Naive thymus-derived CD4-positive, alpha-beta T cell (primary cell): Measurements from ENCODE around the gene ZNRF1. TPM values are rescaled to one million over a fixed set of nuclear protein-coding genes. Genes with fewer than 3 reads are reported as not detected.
"Not testable (repeated sequence)": the region's sequence is repeated elsewhere in the genome, so short reads cannot be mapped to it uniquely, and the experiment has no call there.

Experiments used
- ATAC-seq: fragments of 150-1000 bp; cut with Tn5 transposase; 2 replicates; pipeline ENCODE4 v1.10.0; 2021; ENCODE audit warnings: mild to moderate bottlenecking, moderate library complexity
- CTCF ChIA-PET: fragments of 350-600 bp; sonication (Branson Sonifier 250); formaldehyde crosslinking; loops from one replicate; lab custom pipeline; 2021; ENCODE audit warnings: antibody characterized with exemption; lab: Charles Lee
- POLR2A ChIA-PET: fragments of 350-600 bp; sonication (Branson Sonifier 250); formaldehyde crosslinking; loops from one replicate; lab custom pipeline; 2021; ENCODE audit warnings: antibody characterized with exemption, inconsistent platforms; lab: Charles Lee
- DNase-seq, 9 donors: peaks; one replicate each; pipeline versions ENCODE4 v3.0.0 to v3.0.0-alpha.2; 2020 to 2022; ENCODE audit warnings: mixed read lengths in 1 of 9
- H3K27ac ChIP-seq: one replicate; pipeline ENCODE4 v1.7.0; 2013; ENCODE audit warnings: mild to moderate bottlenecking, low read depth, low read length, moderate library complexity
- H3K27me3 ChIP-seq, 2 donors: one replicate each; pipeline ENCODE4 v1.7.0; 2013; ENCODE audit warnings: low read length in 2 of 2, mild to moderate bottlenecking in 2 of 2, moderate library complexity in 2 of 2; ENCODE audit not compliant: control insufficient read depth in 2 of 2, insufficient read depth in 2 of 2
- H3K36me3 ChIP-seq, 3 experiments: 1 replicate in 2 of 3; 2 replicates in 1 of 3; pipeline ENCODE4 v1.7.0; 2013; ENCODE audit warnings: low read length in 3 of 3, mild to moderate bottlenecking in 3 of 3, moderate library complexity in 1 of 3; ENCODE audit not compliant: insufficient read depth in 3 of 3, control insufficient read depth in 2 of 3
- H3K4me1 ChIP-seq, 2 donors: one replicate each; pipeline ENCODE4 v1.7.0; 2013; ENCODE audit warnings: low read length in 2 of 2, mild to moderate bottlenecking in 2 of 2, moderate library complexity in 1 of 2; ENCODE audit not compliant: control insufficient read depth in 2 of 2, insufficient read depth in 2 of 2
- H3K4me3 ChIP-seq: 2 replicates; pipeline ENCODE4 v1.7.0; 2013; ENCODE audit warnings: mild to moderate bottlenecking, low read length
- H3K9me3 ChIP-seq, 3 experiments: 1 replicate in 2 of 3; 2 replicates in 1 of 3; pipeline ENCODE4 v1.7.0; 2013; ENCODE audit warnings: low read length in 3 of 3; ENCODE audit not compliant: control insufficient read depth in 2 of 3
- H3K27ac Mint-ChIP-seq, 9 donors: one replicate each; pipeline ENCODE4 v1.8.0; 2020 to 2022; ENCODE audit warnings: mixed read lengths in 9 of 9, mild to moderate bottlenecking in 8 of 9, moderate library complexity in 5 of 9, inconsistent platforms in 2 of 9
- H3K27me3 Mint-ChIP-seq, 5 donors: one replicate each; pipeline ENCODE4 v1.8.0; 2021 to 2022; ENCODE audit warnings: mixed read lengths in 5 of 5, mild to moderate bottlenecking in 1 of 5
- H3K36me3 Mint-ChIP-seq, 5 donors: one replicate each; pipeline ENCODE4 v1.8.0; 2020 to 2022; ENCODE audit warnings: mixed read lengths in 5 of 5, mild to moderate bottlenecking in 3 of 5, inconsistent platforms in 1 of 5
- H3K4me1 Mint-ChIP-seq, 7 donors: one replicate each; pipeline ENCODE4 v1.8.0; 2020 to 2022; ENCODE audit warnings: mixed read lengths in 7 of 7, mild to moderate bottlenecking in 3 of 7, inconsistent platforms in 1 of 7
- H3K4me3 Mint-ChIP-seq, 10 donors: one replicate each; pipeline ENCODE4 v1.8.0; 2020 to 2022; ENCODE audit warnings: mild to moderate bottlenecking in 10 of 10, mixed read lengths in 10 of 10, moderate library complexity in 6 of 10, inconsistent platforms in 2 of 10
- H3K9me3 Mint-ChIP-seq, 11 donors: one replicate each; pipeline ENCODE4 v1.8.0; 2020 to 2022; ENCODE audit warnings: mixed read lengths in 11 of 11, mild to moderate bottlenecking in 4 of 11, inconsistent platforms in 1 of 11, moderate library complexity in 1 of 11
- intact Hi-C, 2 donors: fragments of 100-400 bp; cut with micrococcal nuclease; formaldehyde crosslinking; loops; one replicate each; pipeline ENCODE4 v1.15.1; 2023
- polyA plus RNA-seq, 2 donors: library from polyadenylated mRNA; unstranded; fragments of 300-500 nt; fragmentation: Illumina TruSeq; gene quantifications; one replicate each; pipeline ENCODE4 v1.2.3, GENCODE V29; 2021
- total RNA-seq, 6 experiments: library from RNA in 5 of 6; stranded (reverse) in 5 of 6; gene quantifications; 1 replicate in 5 of 6; 2 replicates in 1 of 6; pipeline ENCODE4 v1.2.3 and lab custom pipeline; 2021 to 2026

Gene ZNRF1
- total and polyA plus RNA-seq, 7 experiments from 2014 or later = 1.2 to 27.9 (median 2.1) TPM

GRCh38 chr16:75022567-75022966 lies 23.7 kb downstream of the ZNRF1 start:
- Mint-ChIP-seq H3K27me3 (no peaks in the 10 kb centered on the region), H3K36me3 (peaks cover 9 to 31% (median 19%) of the 10 kb centered on the region in 5 donors), H3K4me1 (peaks cover 7 to 29% (median 18%) of the 10 kb centered on the region in 7 donors), H3K27ac (peak overlapping the region in 2 of 9 donors; percentile 0 to 5), H3K4me3 (no peak overlapping the region), H3K9me3 (peaks cover 4 to 21% (median 10%) of the 10 kb centered on the region in 11 donors)
- DNase-seq (no peak), ATAC-seq (no peak)
- intact Hi-C loops = no loop called here
- Histone ChIP-seq H3K27ac (no peak overlapping the region), H3K4me1 (peaks cover 0 to 8% of the 10 kb centered on the region in 2 donors), H3K4me3 (no peak overlapping the region), H3K9me3 (no peaks in the 10 kb centered on the region), H3K36me3 (no peaks in the 10 kb centered on the region), H3K27me3 (no peaks in the 10 kb centered on the region)
- POLR2A ChIA-PET = no interaction called here
- CTCF ChIA-PET = no interaction called here

GRCh38 chr16:75023009-75023408 lies 24.2 kb downstream of the ZNRF1 start:
- no peaks in the 10 kb centered on the region for H3K27me3 Mint-ChIP-seq
- Histone ChIP-seq H3K27ac (no peak overlapping the region), H3K4me1 (peaks cover 0 to 8% of the 10 kb centered on the region in 2 donors), H3K4me3 (no peak overlapping the region), H3K27me3 (no peaks in the 10 kb centered on the region), H3K36me3 (no peaks in the 10 kb centered on the region), H3K9me3 (no peaks in the 10 kb centered on the region)
- H3K4me1 Mint-ChIP-seq = peaks cover 6 to 25% (median 18%) of the 10 kb centered on the region in 7 donors
- peaks cover 4 to 21% (median 10%) of the 10 kb centered on the region in 11 donors for H3K9me3 Mint-ChIP-seq
- no peak overlapping the region for H3K4me3 Mint-ChIP-seq
- H3K36me3 Mint-ChIP-seq = peaks cover 9 to 31% (median 18%) of the 10 kb centered on the region in 5 donors
- no peak for ATAC-seq
- peak overlapping the region in 2 of 9 donors; percentile 0 to 5 for H3K27ac Mint-ChIP-seq
- CTCF ChIA-PET = no interaction called here
- intact Hi-C loops = no loop called here
- DNase-seq = no peak
- POLR2A ChIA-PET = no interaction called here

GRCh38 chr16:75024182-75024581 lies 25.4 kb downstream of the ZNRF1 start:
- Mint-ChIP-seq H3K4me3 (peak overlapping the region in 8 of 10 donors; percentile 3 to 62 (median 31)), H3K36me3 (peaks cover 9 to 31% (median 18%) of the 10 kb centered on the region in 5 donors), H3K9me3 (peaks cover 4 to 21% (median 10%) of the 10 kb centered on the region in 11 donors), H3K27ac (peak overlapping the region in 8 of 9 donors; percentile 52 to 75 (median 64)), H3K27me3 (no peaks in the 10 kb centered on the region), H3K4me1 (peaks cover 6 to 22% (median 18%) of the 10 kb centered on the region in 7 donors)
- POLR2A ChIA-PET = no interaction called here
- Histone ChIP-seq H3K27me3 (no peaks in the 10 kb centered on the region), H3K4me1 (peaks cover 0 to 8% of the 10 kb centered on the region in 2 donors), H3K9me3 (no peaks in the 10 kb centered on the region), H3K4me3 (no peak overlapping the region), H3K36me3 (no peaks in the 10 kb centered on the region), H3K27ac (no peak overlapping the region)
- CTCF ChIA-PET = no interaction called here
- DNase-seq (no peak), ATAC-seq (no peak)
- intact Hi-C loops = no loop called here

- H3K4me1 Mint-ChIP-seq = peaks cover 6 to 22% (median 18%) of the 10 kb centered on the region in 7 donors
- peak overlapping the region in 8 of 9 donors; percentile 52 to 75 (median 64) for H3K27ac Mint-ChIP-seq
- H3K4me3 Mint-ChIP-seq = peak overlapping the region in 8 of 10 donors; percentile 3 to 62 (median 31)
- peaks cover 9 to 28% (median 18%) of the 10 kb centered on the region in 5 donors for H3K36me3 Mint-ChIP-seq
- Histone ChIP-seq H3K9me3 (no peaks in the 10 kb centered on the region), H3K4me1 (peaks cover 0 to 8% of the 10 kb centered on the region in 2 donors), H3K36me3 (no peaks in the 10 kb centered on the region), H3K4me3 (no peak overlapping the region), H3K27ac (no peak overlapping the region), H3K27me3 (no peaks in the 10 kb centered on the region)
- H3K27me3 Mint-ChIP-seq = no peaks in the 10 kb centered on the region
- ATAC-seq (peak; percentile 22), DNase-seq (no peak)
- H3K9me3 Mint-ChIP-seq = peaks cover 4 to 21% (median 10%) of the 10 kb centered on the region in 11 donors
- ChIA-PET CTCF (no interaction called here), POLR2A (no interaction called here)
- intact Hi-C loops = no loop called here
Measured at GRCh38 chr16:75024594-75024993, 25.8 kb downstream of the ZNRF1 start.

- DNase-seq (no peak), ATAC-seq (no peak)
- H3K27ac ChIP-seq = no peak overlapping the region
- ChIA-PET POLR2A (no interaction called here), CTCF (interaction anchor here (1.1 kb wide), 1 partner anchor 12 kb away, joined by 3 read pairs; no protein-coding TSS in a partner anchor)
- H3K4me1 Mint-ChIP-seq = peaks cover 6 to 25% (median 18%) of the 10 kb centered on the region in 7 donors
- no peaks in the 10 kb centered on the region for H3K36me3 ChIP-seq
- H3K9me3 ChIP-seq = no peaks in the 10 kb centered on the region
- H3K27me3 Mint-ChIP-seq = no peaks in the 10 kb centered on the region
- peaks cover 9 to 24% (median 15%) of the 10 kb centered on the region in 5 donors for H3K36me3 Mint-ChIP-seq
- H3K27ac Mint-ChIP-seq = peak overlapping the region in 3 of 9 donors; percentile 10 to 77 (median 21)
- intact Hi-C loops = no loop called here
- no peak overlapping the region for H3K4me3 ChIP-seq
- no peak overlapping the region for H3K4me3 Mint-ChIP-seq
- peaks cover 0 to 8% of the 10 kb centered on the region in 2 donors for H3K4me1 ChIP-seq
- no peaks in the 10 kb centered on the region for H3K27me3 ChIP-seq
- peaks cover 4 to 18% (median 10%) of the 10 kb centered on the region in 11 donors for H3K9me3 Mint-ChIP-seq
Measured at GRCh38 chr16:75025761-75026160, 26.9 kb downstream of the ZNRF1 start.

- H3K27me3 Mint-ChIP-seq, DNase-seq, intact Hi-C loops, CTCF ChIA-PET, H3K9me3 ChIP-seq, POLR2A ChIA-PET, H3K27ac ChIP-seq, H3K27me3 ChIP-seq, H3K4me3 ChIP-seq, H3K36me3 ChIP-seq, H3K4me3 Mint-ChIP-seq, H3K4me1 ChIP-seq, ATAC-seq: not testable (repeated sequence)
- Mint-ChIP-seq H3K27ac (peak overlapping the region in 2 of 9 donors; percentile 10 to 51), H3K4me1 (peaks cover 6 to 25% (median 18%) of the 10 kb centered on the region in 7 donors), H3K36me3 (peaks cover 6 to 18% (median 10%) of the 10 kb centered on the region in 5 donors), H3K9me3 (peaks cover 1 to 12% (median 7%) of the 10 kb centered on the region in 11 donors)
Measured at GRCh38 chr16:75026239-75026891, 27.5 kb downstream of the ZNRF1 start.
